ENCODE measurements around the gene GSN. TPM values are rescaled to one million over a fixed set of nuclear protein-coding genes. Genes with fewer than 3 reads are reported as not detected.

Gene GSN
- total RNA-seq, 1 donor from 2014 or later = 291 TPM

GRCh38 chr9:121326130-121326838, 58.3 kb downstream of the GSN start:
- Mint-ChIP-seq H3K27me3 (ENCODE audit: low read depth) (no peaks in the 10 kb centered on the region), H3K27ac (ENCODE audit: unreplicated experiment) (peak overlapping the region; percentile 68), H3K4me3 (ENCODE audit: unreplicated experiment) (no peak overlapping the region), H3K9me3 (ENCODE audit: low read depth) (peaks cover 3% of the 10 kb centered on the region), H3K36me3 (ENCODE audit: low read depth) (peaks cover 56% of the 10 kb centered on the region), H3K4me1 (ENCODE audit: low read depth) (peaks cover 48% of the 10 kb centered on the region)
- no peak for TF ChIP-seq CTCF (IDR thresholded peaks at IDR 0.05)
- DNase-seq (ENCODE audit: low spot score) = no peak

GRCh38 chr9:121326901-121327613, 59.1 kb downstream of the GSN start:
- H3K27me3 Mint-ChIP-seq (ENCODE audit: low read depth) = no peaks in the 10 kb centered on the region
- peaks cover 2% of the 10 kb centered on the region for H3K9me3 Mint-ChIP-seq (ENCODE audit: low read depth)
- peaks cover 54% of the 10 kb centered on the region for H3K4me1 Mint-ChIP-seq (ENCODE audit: low read depth)
- no peak overlapping the region for H3K27ac Mint-ChIP-seq (ENCODE audit: unreplicated experiment)
- H3K36me3 Mint-ChIP-seq (ENCODE audit: low read depth) = peaks cover 57% of the 10 kb centered on the region
- no peak for DNase-seq (ENCODE audit: low spot score)
- no peak overlapping the region for H3K4me3 Mint-ChIP-seq (ENCODE audit: unreplicated experiment)
- no peak for TF ChIP-seq CTCF (IDR thresholded peaks at IDR 0.05)

- Mint-ChIP-seq H3K36me3 (ENCODE audit: low read depth) (peaks cover 55% of the 10 kb centered on the region), H3K27me3 (ENCODE audit: low read depth) (no peaks in the 10 kb centered on the region), H3K4me1 (ENCODE audit: low read depth) (peaks cover 54% of the 10 kb centered on the region), H3K9me3 (ENCODE audit: low read depth) (no peaks in the 10 kb centered on the region), H3K27ac (ENCODE audit: unreplicated experiment) (no peak overlapping the region), H3K4me3 (ENCODE audit: unreplicated experiment) (no peak overlapping the region)
- no peak for DNase-seq (ENCODE audit: low spot score)
- TF ChIP-seq CTCF (IDR thresholded peaks at IDR 0.05) = no peak
Observed at GRCh38 chr9:121328476-121328875, 60.5 kb downstream of the GSN start.

- no peaks in the 10 kb centered on the region for H3K27me3 Mint-ChIP-seq (ENCODE audit: low read depth)
- H3K9me3 Mint-ChIP-seq (ENCODE audit: low read depth) = no peaks in the 10 kb centered on the region
- TF ChIP-seq CTCF (IDR thresholded peaks at IDR 0.05) = no peak
- peaks cover 53% of the 10 kb centered on the region for H3K4me1 Mint-ChIP-seq (ENCODE audit: low read depth)
- H3K36me3 Mint-ChIP-seq (ENCODE audit: low read depth) = peaks cover 55% of the 10 kb centered on the region
- peak overlapping the region; percentile 5 for H3K27ac Mint-ChIP-seq (ENCODE audit: unreplicated experiment)
- no peak for DNase-seq (ENCODE audit: low spot score)
- no peak overlapping the region for H3K4me3 Mint-ChIP-seq (ENCODE audit: unreplicated experiment)
Observed at GRCh38 chr9:121328876-121329681, 61.1 kb downstream of the GSN start.

- no peak for TF ChIP-seq CTCF (IDR thresholded peaks at IDR 0.05)
- Mint-ChIP-seq H3K27ac (ENCODE audit: unreplicated experiment) (peak overlapping the region; percentile 88), H3K27me3 (ENCODE audit: low read depth) (no peaks in the 10 kb centered on the region), H3K4me3 (ENCODE audit: unreplicated experiment) (no peak overlapping the region), H3K4me1 (ENCODE audit: low read depth) (peaks cover 40% of the 10 kb centered on the region), H3K36me3 (ENCODE audit: low read depth) (peaks cover 46% of the 10 kb centered on the region), H3K9me3 (ENCODE audit: low read depth) (no peaks in the 10 kb centered on the region)
- DNase-seq (ENCODE audit: low spot score) = no peak
Observed at GRCh38 chr9:121331549-121331948, 63.6 kb downstream of the GSN start.

Measured in chondrocyte (in vitro differentiated cells).